GM12892 (cell line): Measurements from ENCODE around the gene COMP.

Experiments
- POLR2A ChIP-seq: IDR thresholded peaks from 2 replicates; pipeline ENCODE4 v1.6.1; 2011; ENCODE audit warnings: low read depth, low read length, control low read depth
- POLR2AphosphoS5 ChIP-seq: IDR thresholded peaks from 2 replicates; pipeline ENCODE4 v1.6.1; 2011; ENCODE audit warnings: low read depth, low read length, control low read depth
- TAF1 ChIP-seq: IDR thresholded peaks from 2 replicates; pipeline ENCODE4 v1.6.1; 2011; ENCODE audit warnings: low read depth, mild to moderate bottlenecking, control low read depth, low read length, borderline replicate concordance

- TF ChIP-seq POLR2A, result no peak
- no peak for TF ChIP-seq POLR2AphosphoS5
- TF ChIP-seq TAF1, result no peak
Measured at GRCh38 chr19:18776736-18777135, 14.4 kb downstream of the COMP start.
